Karpas-422 (cell line): ENCODE data around the gene CTAGE6. TPM values are rescaled to one million over a fixed set of nuclear protein-coding genes. Genes with fewer than 3 reads are reported as not detected.
A peak's percentile ranks its signal among the peaks of the same experiment; 100 is the strongest.
"Not testable (repeated sequence)": the region's sequence is repeated elsewhere in the genome, so short reads cannot be mapped to it uniquely, and the experiment has no call there.

ENCODE experiments used
- DNase-seq: peaks from one replicate; pipeline ENCODE4 v3.0.0-alpha.2; 2015
- H2AFZ ChIP-seq: fragments of 200-600 bp; sonication (generic); 2 replicates; pipeline ENCODE4 v1.6.1; 2014; ENCODE audit warnings: antibody characterized with exemption, low read length, mixed read lengths
- H3K27ac ChIP-seq: fragments of 200-600 bp; sonication (generic); 2 replicates; pipeline ENCODE4 v1.5.1; 2014; ENCODE audit warnings: mild to moderate bottlenecking, low read length, moderate library complexity
- H3K27me3 ChIP-seq: fragments of 200-600 bp; sonication (generic); 2 replicates; pipeline ENCODE4 v1.6.1; 2014; ENCODE audit warnings: low read length, mixed read lengths
- H3K36me3 ChIP-seq: fragments of 200-600 bp; sonication (generic); 2 replicates; pipeline ENCODE4 v1.6.1; 2014; ENCODE audit warnings: low read length, mixed read lengths; ENCODE audit not compliant: insufficient read depth
- H3K4me1 ChIP-seq: fragments of 200-600 bp; sonication (generic); 2 replicates; pipeline ENCODE4 v1.6.1; 2014; ENCODE audit warnings: mild to moderate bottlenecking, low read length, mixed read lengths
- H3K4me2 ChIP-seq: fragments of 200-600 bp; sonication (generic); 2 replicates; pipeline ENCODE4 v1.6.1; 2014; ENCODE audit warnings: low read length, low read depth, mild to moderate bottlenecking; ENCODE audit not compliant: poor library complexity, severe bottlenecking
- H3K4me3 ChIP-seq: fragments of 200-600 bp; sonication (generic); 2 replicates; pipeline ENCODE4 v1.5.1; 2014; ENCODE audit warnings: mild to moderate bottlenecking, antibody characterized with exemption, low read length, mixed read lengths
- H3K79me2 ChIP-seq: fragments of 200-600 bp; sonication (generic); 2 replicates; pipeline ENCODE4 v1.6.1; 2014; ENCODE audit warnings: mild to moderate bottlenecking, low read length, mixed read lengths
- H3K9ac ChIP-seq: fragments of 200-600 bp; sonication (generic); 2 replicates; pipeline ENCODE4 v1.6.0; 2014; ENCODE audit warnings: low read length
- H3K9me2 ChIP-seq: fragments of 200-600 bp; sonication (generic), shearing (Covaris generic); replicated peaks from 2 replicates; pipeline ENCODE4 v1.6.0; 2014; ENCODE audit warnings: mild to moderate bottlenecking, low read length, moderate library complexity; ENCODE audit not compliant: insufficient read depth
- H3K9me3 ChIP-seq: fragments of 300-700, 200-600 bp; sonication (generic); 2 replicates; pipeline ENCODE4 v1.6.1; 2014; ENCODE audit warnings: low read length, mixed read lengths
- H4K20me1 ChIP-seq: fragments of 200-600 bp; sonication (generic); 2 replicates; pipeline ENCODE4 v1.6.1; 2014; ENCODE audit warnings: mild to moderate bottlenecking, antibody characterized with exemption, low read length, low read depth; ENCODE audit not compliant: insufficient read depth
- total RNA-seq: library from RNA; depleted of rRNA; stranded (reverse); fragments of >200 nt; shearing (Covaris generic); gene quantifications from 2 replicates; pipeline ENCODE4 v1.2.3, GENCODE V29; 2014; ENCODE audit warnings: low replicate concordance; rRNA removed

CTAGE6 gene, protein sequence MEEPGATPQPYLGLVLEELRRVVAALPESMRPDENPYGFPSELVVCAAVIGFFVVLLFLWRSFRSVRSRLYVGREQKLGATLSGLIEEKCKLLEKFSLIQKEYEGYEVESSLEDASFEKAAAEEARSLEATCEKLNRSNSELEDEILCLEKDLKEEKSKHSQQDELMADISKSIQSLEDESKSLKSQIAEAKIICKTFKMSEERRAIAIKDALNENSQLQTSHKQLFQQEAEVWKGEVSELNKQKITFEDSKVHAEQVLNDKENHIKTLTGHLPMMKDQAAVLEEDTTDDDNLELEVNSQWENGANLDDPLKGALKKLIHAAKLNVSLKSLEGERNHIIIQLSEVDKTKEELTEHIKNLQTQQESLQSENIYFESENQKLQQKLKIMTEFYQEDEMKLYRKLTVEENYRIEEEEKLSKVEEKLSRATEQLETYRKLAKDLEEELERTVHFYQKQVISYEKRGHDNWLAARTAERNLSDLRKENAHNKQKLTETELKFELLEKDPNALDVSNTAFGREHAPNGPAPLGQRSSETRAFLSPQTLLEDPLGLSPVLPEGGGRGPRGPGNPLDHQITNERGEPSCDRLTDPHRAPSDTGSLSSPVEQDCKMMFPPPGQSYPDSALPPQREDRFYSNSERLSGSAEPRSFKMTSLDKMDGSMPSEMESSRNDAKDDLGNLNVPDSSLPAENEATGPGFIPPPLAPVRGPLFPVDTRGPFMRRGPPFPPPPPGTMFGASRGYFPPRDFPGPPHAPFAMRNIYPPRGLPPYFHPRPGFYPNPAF
- not detected in 2 replicates for total RNA-seq

DNA sequence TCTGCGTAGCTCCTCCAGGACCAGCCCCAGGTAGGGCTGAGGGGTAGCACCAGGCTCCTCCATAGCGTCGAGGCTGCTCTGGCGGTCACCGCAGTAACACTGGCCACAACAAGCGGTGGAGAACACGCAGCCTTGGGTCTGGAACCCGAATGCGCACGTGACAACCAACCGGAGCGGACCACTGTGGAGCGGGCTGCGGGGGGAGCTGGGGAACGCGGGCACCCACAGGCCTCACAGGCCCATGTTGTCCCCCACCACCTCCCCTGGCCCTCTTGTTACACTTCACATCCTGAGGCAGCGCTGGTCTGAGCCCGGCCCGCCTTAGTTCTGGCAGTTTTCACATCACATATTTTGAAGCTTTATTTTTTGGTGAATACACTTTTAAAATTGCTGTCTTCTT is at the start of gene CTAGE6:
TSS of gene CTAGE6 (minus strand) at position 101 of the 400 bp plus-strand sequence. CDS start at position 63, 38 bp downstream.
- H3K9ac ChIP-seq, DNase-seq, H3K27ac ChIP-seq, H3K36me3 ChIP-seq, H3K27me3 ChIP-seq, H2AFZ ChIP-seq, H3K79me2 ChIP-seq, H4K20me1 ChIP-seq, H3K4me2 ChIP-seq, H3K4me3 ChIP-seq, H3K9me2 ChIP-seq, H3K9me3 ChIP-seq, H3K4me1 ChIP-seq: not testable (repeated sequence)

DNA sequence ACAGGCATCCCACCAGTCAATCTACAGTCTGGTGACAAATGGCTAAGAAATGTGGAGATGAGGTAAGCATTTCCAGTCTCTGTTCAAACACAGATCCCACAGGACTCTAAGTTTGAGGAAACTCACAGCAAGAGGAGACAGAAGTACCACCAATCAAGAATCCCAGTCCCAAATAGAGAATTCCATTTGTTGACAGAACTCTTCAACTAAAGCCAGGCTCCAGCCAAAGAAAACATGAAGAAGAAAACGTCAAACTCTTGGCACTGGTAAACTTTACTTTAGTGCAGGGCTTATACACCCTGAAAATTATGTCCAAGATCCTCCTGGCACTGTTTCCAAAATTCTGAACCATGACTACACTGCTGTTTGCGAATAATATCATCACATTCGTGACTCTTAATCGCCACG is 49.2 kb upstream of the CTAGE6 start:
- H2AFZ ChIP-seq, H3K4me2 ChIP-seq, H3K4me3 ChIP-seq, H3K9ac ChIP-seq, H4K20me1 ChIP-seq, H3K9me2 ChIP-seq, H3K27me3 ChIP-seq, H3K36me3 ChIP-seq, H3K27ac ChIP-seq, DNase-seq, H3K79me2 ChIP-seq, H3K9me3 ChIP-seq, H3K4me1 ChIP-seq: not testable (repeated sequence)

DNA sequence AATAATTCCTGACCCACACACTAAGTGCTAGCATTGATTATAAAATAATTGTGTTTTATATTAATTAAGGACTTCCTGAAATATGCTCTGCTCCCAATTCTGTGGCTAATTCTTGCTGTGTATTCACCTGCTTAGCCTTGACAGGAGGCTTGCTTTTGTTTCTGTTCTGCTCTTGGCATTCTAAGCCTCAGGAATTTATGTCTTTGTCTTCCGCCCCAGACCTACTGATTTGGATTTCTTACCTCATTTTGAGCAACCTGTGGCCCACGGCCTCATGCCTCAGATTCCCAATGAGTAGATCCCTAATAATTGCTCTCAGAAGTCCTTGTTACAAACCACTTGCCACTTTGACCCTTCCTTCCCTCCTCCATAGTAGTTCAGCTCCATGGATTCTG is 40.4 kb upstream of the CTAGE6 start:
- H3K79me2 ChIP-seq, H3K4me2 ChIP-seq, H4K20me1 ChIP-seq, H3K4me1 ChIP-seq, H2AFZ ChIP-seq, H3K9ac ChIP-seq, DNase-seq, H3K9me3 ChIP-seq, H3K9me2 ChIP-seq, H3K36me3 ChIP-seq, H3K4me3 ChIP-seq, H3K27ac ChIP-seq, H3K27me3 ChIP-seq: not testable (repeated sequence)

DNA sequence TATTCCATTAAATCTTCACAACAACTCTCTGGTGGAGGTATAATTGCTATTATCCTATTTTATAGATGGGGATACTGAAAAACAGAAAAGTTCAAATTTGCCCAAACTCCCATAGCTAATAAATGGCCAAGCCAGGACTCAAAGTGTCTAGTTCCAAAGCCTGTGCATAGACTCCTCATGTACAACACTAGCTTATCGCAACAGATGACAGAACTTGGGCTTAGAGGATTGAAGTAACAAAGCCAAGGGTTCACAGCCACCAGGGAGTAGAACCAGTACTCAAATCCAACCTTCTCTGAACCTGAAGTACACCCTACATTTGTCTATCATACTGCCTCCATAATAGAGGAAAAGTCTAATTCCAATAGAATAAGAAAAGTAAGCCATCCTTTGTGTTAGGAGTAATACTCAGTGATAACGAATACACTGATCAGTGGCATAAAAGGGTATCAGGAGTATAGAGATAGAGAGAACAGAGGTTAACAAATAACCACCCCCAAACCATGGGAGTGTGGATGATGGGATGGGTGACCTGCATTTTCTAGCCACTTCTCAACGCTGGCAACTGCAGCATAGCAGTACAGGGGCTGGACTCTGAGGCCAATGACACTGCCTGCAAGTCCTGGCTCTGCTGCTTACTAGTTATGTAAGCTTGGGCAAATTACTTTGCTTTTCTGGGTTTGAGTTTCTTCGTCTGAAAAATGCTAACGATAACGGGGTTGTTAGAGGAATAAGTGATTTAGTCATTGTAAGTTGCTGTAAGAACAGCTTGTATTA is 39.8 kb upstream of the CTAGE6 start:
- H3K4me3 ChIP-seq, H3K79me2 ChIP-seq, H3K4me1 ChIP-seq, H3K36me3 ChIP-seq, H2AFZ ChIP-seq, H3K9me2 ChIP-seq, H3K4me2 ChIP-seq, H3K27ac ChIP-seq, H3K27me3 ChIP-seq, H4K20me1 ChIP-seq, H3K9me3 ChIP-seq, H3K9ac ChIP-seq: not testable (repeated sequence)
- peak; percentile 9 for DNase-seq

DNA sequence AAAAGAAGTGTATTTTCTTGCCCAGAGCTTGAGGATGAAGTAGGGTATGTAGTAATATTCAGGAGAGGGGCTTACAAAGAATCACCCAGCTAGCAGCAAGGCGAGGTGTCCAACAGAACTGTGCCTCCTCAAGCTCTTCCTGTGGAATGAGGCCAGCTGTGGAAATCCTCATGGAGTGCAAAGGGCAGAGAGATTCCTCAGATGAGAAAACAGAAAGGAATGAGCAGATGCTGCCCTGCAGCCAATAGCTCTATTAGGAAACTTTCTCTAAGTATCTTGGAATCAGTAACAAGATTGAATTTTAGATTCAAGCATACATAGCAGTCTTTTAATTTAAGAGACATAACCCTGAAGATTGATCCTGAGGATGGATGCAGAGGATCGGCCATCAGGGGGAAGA is 38.2 kb upstream of the CTAGE6 start:
- not testable (repeated sequence) for H3K4me3 ChIP-seq, H3K4me1 ChIP-seq, H3K9me2 ChIP-seq, H3K4me2 ChIP-seq, H2AFZ ChIP-seq, H4K20me1 ChIP-seq, H3K27ac ChIP-seq, H3K36me3 ChIP-seq, H3K9me3 ChIP-seq, H3K9ac ChIP-seq, H3K79me2 ChIP-seq, DNase-seq, H3K27me3 ChIP-seq

DNA sequence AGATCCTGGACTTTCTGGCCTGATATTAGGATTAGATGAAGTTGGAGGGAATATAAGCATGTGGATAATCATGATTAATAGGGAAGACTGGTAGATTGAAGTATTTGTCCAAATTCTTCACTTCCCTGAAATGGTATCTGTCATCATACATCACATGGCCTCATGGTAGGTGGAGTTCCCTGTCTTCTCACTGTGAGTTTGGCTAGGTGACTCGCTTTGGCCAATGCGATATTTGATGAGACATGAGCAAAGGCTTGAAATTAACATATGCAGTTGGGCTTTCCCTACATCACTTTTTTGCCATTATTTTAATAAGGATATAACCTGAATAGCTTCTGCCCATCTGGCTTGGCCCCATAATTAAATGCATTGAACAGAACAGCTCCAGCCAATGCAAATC is 35.1 kb upstream of the CTAGE6 start:
- H3K9me2 ChIP-seq, H3K9me3 ChIP-seq, H3K9ac ChIP-seq, H3K79me2 ChIP-seq, H2AFZ ChIP-seq, H3K4me3 ChIP-seq, H3K4me1 ChIP-seq, H4K20me1 ChIP-seq, DNase-seq, H3K36me3 ChIP-seq, H3K27ac ChIP-seq, H3K27me3 ChIP-seq, H3K4me2 ChIP-seq: not testable (repeated sequence)

DNA sequence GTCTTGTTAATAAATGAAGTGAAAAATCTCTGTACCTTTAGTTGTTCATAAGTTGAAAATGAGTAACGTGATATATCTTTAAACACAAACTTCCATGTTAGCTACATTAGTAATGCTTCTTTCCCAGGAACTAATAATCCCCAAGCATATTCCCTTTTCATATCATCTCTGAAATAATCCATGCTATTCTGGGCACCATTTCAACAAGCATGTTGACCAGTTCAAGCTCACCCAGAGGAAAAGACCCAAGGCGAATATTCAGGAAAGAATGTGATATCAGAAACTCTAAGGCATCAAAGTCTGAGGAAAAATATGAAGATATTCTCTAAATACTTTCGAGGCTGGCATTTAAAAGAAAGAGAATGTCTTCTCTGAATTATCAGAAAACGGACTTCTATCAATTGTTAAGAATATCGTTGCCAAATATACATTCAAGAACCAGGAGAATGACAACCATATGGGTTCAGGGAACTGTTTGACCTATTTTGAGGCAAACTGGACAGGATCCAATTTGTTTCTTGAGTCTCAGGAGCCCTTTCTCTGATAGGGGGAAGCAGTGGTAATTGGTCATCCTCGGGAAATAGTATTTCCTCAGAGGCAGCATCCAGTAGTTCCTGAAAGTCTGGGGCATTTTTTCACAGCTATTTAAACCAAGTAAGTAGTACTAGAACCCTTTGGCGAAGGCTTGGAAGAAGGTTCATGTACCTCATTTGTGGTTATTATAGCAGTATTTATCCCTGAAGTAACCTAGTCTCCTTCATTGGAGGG is 28.1 kb upstream of the CTAGE6 start:
- H3K27me3 ChIP-seq, H3K9ac ChIP-seq, H2AFZ ChIP-seq, H3K27ac ChIP-seq, H3K79me2 ChIP-seq, H3K4me2 ChIP-seq, H3K9me3 ChIP-seq, H3K4me1 ChIP-seq, H3K9me2 ChIP-seq, H4K20me1 ChIP-seq, DNase-seq, H3K36me3 ChIP-seq, H3K4me3 ChIP-seq: not testable (repeated sequence)

DNA sequence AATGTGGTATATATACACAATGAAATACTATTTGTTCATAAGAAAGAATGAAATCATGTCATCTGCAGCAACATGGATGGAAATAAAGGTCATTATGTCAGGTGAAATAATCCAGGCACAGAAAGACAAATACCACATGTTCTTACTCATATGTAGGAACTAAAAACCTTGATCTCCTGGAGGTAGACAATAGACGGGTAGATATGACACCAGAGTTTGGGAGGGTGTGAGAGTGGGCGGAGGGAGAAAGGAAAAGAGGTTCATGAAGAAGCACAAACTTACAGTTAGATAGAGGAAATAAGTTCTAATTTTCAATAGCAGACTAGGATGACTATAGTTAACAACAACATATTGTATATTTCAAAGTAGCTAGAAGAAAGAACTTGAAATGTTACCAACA is 22.1 kb upstream of the CTAGE6 start:
- H3K36me3 ChIP-seq, DNase-seq, H3K79me2 ChIP-seq, H3K4me3 ChIP-seq, H3K9ac ChIP-seq, H4K20me1 ChIP-seq, H2AFZ ChIP-seq, H3K27me3 ChIP-seq, H3K4me1 ChIP-seq, H3K9me2 ChIP-seq, H3K4me2 ChIP-seq, H3K9me3 ChIP-seq, H3K27ac ChIP-seq: not testable (repeated sequence)
